Neural progenitor cell (in vitro differentiated cells): ENCODE data around the gene INSR. TPM values are rescaled to one million over a fixed set of nuclear protein-coding genes. Genes with fewer than 3 reads are reported as not detected.

Experiments used
- DNase-seq: peaks from one replicate; pipeline ENCODE4 v3.0.0-alpha.2; 2016; ENCODE audit warnings: low spot score
- H2AFZ ChIP-seq: fragments of 200-600 bp; sonication (generic); replicated peaks from 2 replicates; pipeline ENCODE4 v1.6.1; 2016; ENCODE audit warnings: antibody characterized with exemption
- H3F3A ChIP-seq: fragments of 200-600 bp; sonication (generic); 2 replicates; pipeline ENCODE4 v1.6.1; 2016; ENCODE audit warnings: antibody characterized with exemption, low read depth
- H3K27ac ChIP-seq: fragments of 200-600 bp; sonication (generic); 2 replicates; pipeline ENCODE4 v1.5.1; 2016; ENCODE audit warnings: mild to moderate bottlenecking
- H3K27me3 ChIP-seq: fragments of 200-600 bp; sonication (generic); 2 replicates; pipeline ENCODE4 v1.6.1; 2016; ENCODE audit warnings: mild to moderate bottlenecking, moderate library complexity
- H3K36me3 ChIP-seq: fragments of 200-600 bp; sonication (generic); 2 replicates; pipeline ENCODE4 v1.5.1; 2016
- H3K4me1 ChIP-seq: fragments of 200-600 bp; sonication (generic); 2 replicates; pipeline ENCODE4 v1.6.1; 2016; ENCODE audit warnings: mixed run types
- H3K4me2 ChIP-seq: fragments of 200-600 bp; sonication (generic); 2 replicates; pipeline ENCODE4 v1.6.1; 2016
- H3K4me3 ChIP-seq: fragments of 200-600 bp; sonication (generic); 2 replicates; pipeline ENCODE4 v1.5.1; 2016
- H3K79me2 ChIP-seq: fragments of 200-600 bp; sonication (generic); 2 replicates; pipeline ENCODE4 v1.6.1; 2016; ENCODE audit warnings: low read depth
- H3K9ac ChIP-seq: fragments of 200-600 bp; sonication (generic); 2 replicates; pipeline ENCODE4 v1.6.1; 2016
- H3K9me3 ChIP-seq: fragments of 200-600 bp; sonication (generic); 2 replicates; pipeline ENCODE4 v1.5.1; 2016; ENCODE audit warnings: low read depth
- H4K20me1 ChIP-seq: fragments of 200-600 bp; sonication (generic); 2 replicates; pipeline ENCODE4 v1.6.1; 2016; ENCODE audit warnings: low read depth
- H3K27ac Mint-ChIP-seq: 3 replicates; pipeline ENCODE4 v1.8.0; 2021; ENCODE audit warnings: mixed read lengths
- H3K27me3 Mint-ChIP-seq: 2 replicates; pipeline ENCODE4 v1.8.0; 2022; ENCODE audit warnings: low read depth, mild to moderate bottlenecking, inconsistent platforms, moderate library complexity, mixed read lengths; ENCODE audit not compliant: insufficient read depth
- H3K36me3 Mint-ChIP-seq: 3 replicates; pipeline ENCODE4 v1.8.0; 2021; ENCODE audit warnings: mixed read lengths
- H3K4me1 Mint-ChIP-seq: 3 replicates; pipeline ENCODE4 v1.8.0; 2021; ENCODE audit warnings: mixed read lengths
- H3K4me3 Mint-ChIP-seq: 3 replicates; pipeline ENCODE4 v1.8.0; 2021; ENCODE audit warnings: mild to moderate bottlenecking, moderate library complexity, mixed read lengths
- H3K9me3 Mint-ChIP-seq: 3 replicates; pipeline ENCODE4 v1.8.0; 2020; ENCODE audit warnings: mixed read lengths
- CTCF ChIP-seq: fragments of 200-600 bp; sonication (generic); IDR thresholded peaks from 2 replicates; pipeline ENCODE4 v1.5.1; 2017; ENCODE audit warnings: antibody characterized with exemption, mild to moderate bottlenecking
- EZH2 ChIP-seq: fragments of 200-600 bp; sonication (generic); IDR thresholded peaks from 2 replicates; pipeline ENCODE4 v1.6.1; 2017; ENCODE audit warnings: antibody characterized with exemption, mild to moderate bottlenecking, moderate library complexity
- EZH2phosphoT487 ChIP-seq: fragments of 200-600 bp; sonication (generic); IDR thresholded peaks from 2 replicates; pipeline ENCODE4 v1.6.1; 2017; ENCODE audit warnings: antibody characterized with exemption
- total RNA-seq: library from RNA; depleted of rRNA; stranded (reverse); fragments of >200 nt; gene quantifications from 2 replicates; pipeline ENCODE4 v1.2.3, GENCODE V29; 2015; ENCODE audit warnings: low replicate concordance

Gene INSR
- total RNA-seq, 1 donor from 2014 or later, result 20.8 TPM

- Histone ChIP-seq H2AFZ (no peak overlapping the region), H3K9ac (no peak overlapping the region), H4K20me1 (no peaks in the 10 kb centered on the region), H3K27me3 (no peaks in the 10 kb centered on the region), H3K36me3 (no peaks in the 10 kb centered on the region), H3K9me3 (no peaks in the 10 kb centered on the region), H3K4me2 (no peak overlapping the region), H3K4me1 (no peaks in the 10 kb centered on the region), H3K4me3 (no peak overlapping the region), H3F3A (no peaks in the 10 kb centered on the region), H3K79me2 (no peaks in the 10 kb centered on the region), H3K27ac (no peak overlapping the region)
- DNase-seq, result no peak
- TF ChIP-seq EZH2 (no peak), EZH2phosphoT487 (no peak), CTCF (no peak)
- H3K27ac Mint-ChIP-seq, result no peak overlapping the region
- peaks cover 7% of the 10 kb centered on the region for H3K9me3 Mint-ChIP-seq
- no peaks in the 10 kb centered on the region for H3K4me1 Mint-ChIP-seq
- peaks cover 16% of the 10 kb centered on the region for H3K36me3 Mint-ChIP-seq
- H3K27me3 Mint-ChIP-seq, result peaks cover 2% of the 10 kb centered on the region
- H3K4me3 Mint-ChIP-seq, result no peak overlapping the region
Measured at GRCh38 chr19:7142771-7143170, 151.4 kb downstream of the INSR start.

GRCh38 chr19:7140137-7140536 lies 154.1 kb downstream of the INSR start:
- H3K79me2 ChIP-seq, result no peaks in the 10 kb centered on the region
- no peak for DNase-seq
- no peaks in the 10 kb centered on the region for H3F3A ChIP-seq
- Mint-ChIP-seq H3K9me3 (no peaks in the 10 kb centered on the region), H3K27ac (no peak overlapping the region), H3K36me3 (peaks cover 16% of the 10 kb centered on the region), H3K4me3 (no peak overlapping the region), H3K27me3 (peaks cover 2% of the 10 kb centered on the region), H3K4me1 (no peaks in the 10 kb centered on the region)
- H3K36me3 ChIP-seq, result no peaks in the 10 kb centered on the region
- TF ChIP-seq EZH2 (no peak), EZH2phosphoT487 (no peak), CTCF (no peak)
- no peak overlapping the region for H3K27ac ChIP-seq
- H2AFZ ChIP-seq, result no peak overlapping the region
- no peaks in the 10 kb centered on the region for H3K4me1 ChIP-seq
- H4K20me1 ChIP-seq, result no peaks in the 10 kb centered on the region
- no peak overlapping the region for H3K9ac ChIP-seq
- H3K4me2 ChIP-seq, result no peak overlapping the region
- H3K4me3 ChIP-seq, result no peak overlapping the region
- H3K9me3 ChIP-seq, result no peaks in the 10 kb centered on the region
- H3K27me3 ChIP-seq, result no peaks in the 10 kb centered on the region

GRCh38 chr19:7139095-7139494 lies 155.1 kb downstream of the INSR start:
- H3K4me3 ChIP-seq, result no peak overlapping the region
- no peaks in the 10 kb centered on the region for H3K79me2 ChIP-seq
- no peak overlapping the region for H3K9ac ChIP-seq
- H3K36me3 Mint-ChIP-seq, result peaks cover 17% of the 10 kb centered on the region
- H3K9me3 Mint-ChIP-seq, result no peaks in the 10 kb centered on the region
- no peak overlapping the region for H3K27ac Mint-ChIP-seq
- no peak overlapping the region for H3K27ac ChIP-seq
- no peaks in the 10 kb centered on the region for H3K36me3 ChIP-seq
- no peaks in the 10 kb centered on the region for H3F3A ChIP-seq
- H3K27me3 Mint-ChIP-seq, result peaks cover 2% of the 10 kb centered on the region
- DNase-seq, result no peak
- no peak overlapping the region for H2AFZ ChIP-seq
- H3K9me3 ChIP-seq, result no peaks in the 10 kb centered on the region
- H3K27me3 ChIP-seq, result no peaks in the 10 kb centered on the region
- TF ChIP-seq EZH2phosphoT487 (no peak), EZH2 (no peak), CTCF (no peak)
- H4K20me1 ChIP-seq, result no peaks in the 10 kb centered on the region
- no peaks in the 10 kb centered on the region for H3K4me1 Mint-ChIP-seq
- no peak overlapping the region for H3K4me2 ChIP-seq
- no peaks in the 10 kb centered on the region for H3K4me1 ChIP-seq
- H3K4me3 Mint-ChIP-seq, result no peak overlapping the region

GRCh38 chr19:7138402-7138801 lies 155.8 kb downstream of the INSR start:
- Mint-ChIP-seq H3K4me3 (no peak overlapping the region), H3K27ac (no peak overlapping the region), H3K36me3 (peaks cover 17% of the 10 kb centered on the region), H3K4me1 (no peaks in the 10 kb centered on the region), H3K9me3 (no peaks in the 10 kb centered on the region), H3K27me3 (peaks cover 2% of the 10 kb centered on the region)
- TF ChIP-seq EZH2, result no peak
- no peak for TF ChIP-seq CTCF
- TF ChIP-seq EZH2phosphoT487, result no peak
- Histone ChIP-seq H3F3A (no peaks in the 10 kb centered on the region), H3K4me3 (no peak overlapping the region), H3K79me2 (no peaks in the 10 kb centered on the region), H3K27ac (no peak overlapping the region), H3K9ac (no peak overlapping the region), H3K4me1 (no peaks in the 10 kb centered on the region), H3K36me3 (no peaks in the 10 kb centered on the region), H2AFZ (no peak overlapping the region), H4K20me1 (no peaks in the 10 kb centered on the region), H3K4me2 (no peak overlapping the region), H3K9me3 (no peaks in the 10 kb centered on the region), H3K27me3 (no peaks in the 10 kb centered on the region)
- DNase-seq, result no peak
